A549 (cell line): ENCODE results near the gene SAMD13.

Experiments
- CTCF ChIP-seq: fragments of >200 bp; sonication (Bioruptor Twin); formaldehyde crosslinking; IDR thresholded peaks from 3 replicates; pipeline ENCODE4 v1.5.1; 2016
- EP300 ChIP-seq, 2 experiments: fragments of >200 bp; sonication (Bioruptor Twin); formaldehyde crosslinking; IDR thresholded peaks; 2 replicates in 1 of 2; 3 replicates in 1 of 2; pipeline ENCODE4 v1.6.1; 2016 to 2017
- REST ChIP-seq: fragments of 200-600 bp; sonication (generic); IDR thresholded peaks from 2 replicates; pipeline ENCODE4 v1.6.1; 2016; ENCODE audit warnings: antibody characterized with exemption, mild to moderate bottlenecking, moderate library complexity

GRCh38 chr1:84358695-84359094, 57.2 kb downstream of the SAMD13 start:
- no peak for TF ChIP-seq EP300 (IDR thresholded peaks at IDR 0.05)
- TF ChIP-seq CTCF = no peak
- no peak for TF ChIP-seq REST
